DND-41 (cell line): ENCODE results near the gene EPC2.

Experiments
- CTCF ChIP-seq: IDR thresholded peaks from 2 replicates; pipeline ENCODE4 v1.5.1; 2012; ENCODE audit warnings: borderline replicate concordance, low read length, moderate library complexity, mild to moderate bottlenecking; ENCODE audit not compliant: poor library complexity, severe bottlenecking; ENCODE audit errors: extremely low read depth
- EZH2 ChIP-seq: IDR thresholded peaks from 3 replicates; pipeline ENCODE4 v1.6.1; 2012; ENCODE audit warnings: borderline replicate concordance, low read depth, mild to moderate bottlenecking, moderate library complexity, low read length, inconsistent platforms; ENCODE audit not compliant: severe bottlenecking

- no peak for TF ChIP-seq EZH2
- TF ChIP-seq CTCF, result no peak
These were observed 2.3 kb upstream of the EPC2 start for GRCh38 chr2:148642112-148642744.
